ENCODE data around the gene PRPSAP2. TPM values are rescaled to one million over a fixed set of nuclear protein-coding genes. Genes with fewer than 3 reads are reported as not detected.

PRPSAP2 gene
- total RNA-seq, 6 donors from 2014 or later: 16.6 to 39.8 (median 29.2) TPM

DNA sequence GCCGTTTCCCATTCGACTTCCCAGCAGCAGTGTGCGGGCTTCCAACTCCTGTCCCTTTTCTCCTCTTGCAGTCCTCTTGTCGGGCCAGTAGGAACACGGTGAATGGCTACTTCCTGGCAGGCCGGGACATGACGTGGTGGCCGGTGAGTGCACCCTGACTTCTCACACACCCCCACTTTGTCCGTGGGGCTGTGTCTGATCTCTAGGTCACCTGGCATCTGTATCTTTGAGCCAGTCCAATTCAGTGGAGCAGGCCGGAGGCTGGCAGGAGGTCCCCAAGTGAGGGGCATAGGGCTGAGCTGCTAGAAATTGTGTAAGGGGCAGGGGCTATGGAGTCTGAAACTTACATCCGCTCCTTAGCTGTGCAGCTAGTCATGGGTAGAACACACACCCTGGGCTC is 100.7 kb downstream of the PRPSAP2 start:
- Histone ChIP-seq H3K4me3 (no peak overlapping the region), H3K27me3 (no peaks in the 10 kb centered on the region), H3K9me3 (no peaks in the 10 kb centered on the region), H3K36me3 (no peaks in the 10 kb centered on the region), H3K4me1 (peaks cover 0 to 7% (median 1%) of the 10 kb centered on the region in 4 donors), H3K27ac (no peak overlapping the region)
- 80 to 94% methylated on average over 10 to 11 of the region's 11 CpGs for WGBS, 2 donors
- no peak for ATAC-seq (ENCODE audit: low FRiP score in 2 of 2)
- no peak for DNase-seq
- no peak for TF ChIP-seq POLR2AphosphoS5 (IDR thresholded peaks at IDR 0.05)
- no peak for TF ChIP-seq POLR2A (IDR thresholded peaks at IDR 0.05)
- TF ChIP-seq, protein P1, sequence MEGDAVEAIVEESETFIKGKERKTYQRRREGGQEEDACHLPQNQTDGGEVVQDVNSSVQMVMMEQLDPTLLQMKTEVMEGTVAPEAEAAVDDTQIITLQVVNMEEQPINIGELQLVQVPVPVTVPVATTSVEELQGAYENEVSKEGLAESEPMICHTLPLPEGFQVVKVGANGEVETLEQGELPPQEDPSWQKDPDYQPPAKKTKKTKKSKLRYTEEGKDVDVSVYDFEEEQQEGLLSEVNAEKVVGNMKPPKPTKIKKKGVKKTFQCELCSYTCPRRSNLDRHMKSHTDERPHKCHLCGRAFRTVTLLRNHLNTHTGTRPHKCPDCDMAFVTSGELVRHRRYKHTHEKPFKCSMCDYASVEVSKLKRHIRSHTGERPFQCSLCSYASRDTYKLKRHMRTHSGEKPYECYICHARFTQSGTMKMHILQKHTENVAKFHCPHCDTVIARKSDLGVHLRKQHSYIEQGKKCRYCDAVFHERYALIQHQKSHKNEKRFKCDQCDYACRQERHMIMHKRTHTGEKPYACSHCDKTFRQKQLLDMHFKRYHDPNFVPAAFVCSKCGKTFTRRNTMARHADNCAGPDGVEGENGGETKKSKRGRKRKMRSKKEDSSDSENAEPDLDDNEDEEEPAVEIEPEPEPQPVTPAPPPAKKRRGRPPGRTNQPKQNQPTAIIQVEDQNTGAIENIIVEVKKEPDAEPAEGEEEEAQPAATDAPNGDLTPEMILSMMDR (IDR thresholded peaks at IDR 0.05): no peak
- no peak for TF ChIP-seq EP300 (IDR thresholded peaks at IDR 0.05)

DNA sequence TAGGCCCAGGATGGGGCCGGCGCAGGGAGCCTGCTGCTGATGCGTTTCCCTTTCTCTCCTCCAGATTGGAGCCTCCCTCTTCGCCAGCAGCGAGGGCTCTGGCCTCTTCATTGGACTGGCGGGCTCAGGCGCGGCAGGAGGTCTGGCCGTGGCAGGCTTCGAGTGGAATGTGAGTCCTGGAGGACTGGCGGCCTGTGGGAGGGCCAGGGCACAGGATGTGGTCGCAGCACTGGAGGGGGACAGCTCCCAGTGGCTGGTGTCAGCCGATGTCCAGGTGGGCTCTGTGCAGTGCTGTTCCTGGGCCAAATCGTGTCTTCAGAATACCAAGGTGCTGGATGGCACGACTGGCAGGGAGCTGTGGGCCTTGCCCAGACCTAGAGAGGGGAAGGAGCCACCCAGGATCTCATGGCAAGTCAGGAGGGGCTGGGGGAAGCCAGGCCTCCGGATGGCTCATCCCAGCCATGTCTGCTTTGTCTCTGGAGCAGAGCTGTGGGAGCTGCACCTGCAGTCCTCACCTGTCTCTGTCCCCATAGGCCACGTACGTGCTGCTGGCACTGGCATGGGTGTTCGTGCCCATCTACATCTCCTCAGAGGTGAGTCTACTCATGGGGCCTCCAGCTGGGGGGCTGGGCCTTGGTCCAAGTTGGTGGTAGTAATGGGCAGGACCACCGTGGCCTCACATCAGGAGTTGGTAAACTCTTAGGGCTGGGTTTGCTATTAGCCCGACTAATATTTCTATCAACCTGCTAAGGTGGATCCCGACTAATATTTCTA is 101.3 kb downstream of the PRPSAP2 start:
- Histone ChIP-seq H3K27me3 (no peaks in the 10 kb centered on the region), H3K27ac (no peak overlapping the region), H3K36me3 (no peaks in the 10 kb centered on the region), H3K4me1 (peaks cover 0 to 7% (median 1%) of the 10 kb centered on the region in 4 donors), H3K9me3 (no peaks in the 10 kb centered on the region), H3K4me3 (no peak overlapping the region)
- DNase-seq: no peak
- TF ChIP-seq, protein P1 (IDR thresholded peaks at IDR 0.05): no peak
- TF ChIP-seq POLR2A (IDR thresholded peaks at IDR 0.05): no peak
- TF ChIP-seq EP300 (IDR thresholded peaks at IDR 0.05): no peak
- TF ChIP-seq POLR2AphosphoS5 (IDR thresholded peaks at IDR 0.05): no peak
- 81 to 87% methylated on average over 7 to 21 of the region's 22 CpGs for WGBS, 2 donors
- ATAC-seq (ENCODE audit: low FRiP score in 2 of 2): no peak

DNA sequence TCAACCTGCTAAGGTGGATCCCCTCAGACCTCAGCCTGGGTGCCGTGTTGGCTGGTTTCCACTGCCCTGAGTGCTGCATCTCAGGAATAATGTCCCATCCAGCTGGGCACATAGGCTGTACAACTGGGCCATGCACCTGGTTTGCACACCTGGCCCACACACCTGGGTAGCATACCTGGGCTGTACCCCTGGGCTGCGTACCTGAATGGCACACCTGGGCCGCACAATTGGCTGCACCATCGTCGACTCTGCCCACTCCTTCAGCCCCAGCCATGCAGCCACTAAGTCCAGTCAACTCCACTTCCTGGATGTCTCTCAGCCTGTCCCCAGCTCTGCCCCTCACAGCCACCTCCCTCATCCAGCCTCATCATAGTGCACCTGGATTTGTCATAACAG is 101.9 kb downstream of the PRPSAP2 start:
- Histone ChIP-seq H3K27ac (no peak overlapping the region), H3K9me3 (no peaks in the 10 kb centered on the region), H3K4me3 (no peak overlapping the region), H3K4me1 (peaks cover 0 to 7% (median 1%) of the 10 kb centered on the region in 4 donors), H3K27me3 (no peaks in the 10 kb centered on the region), H3K36me3 (no peaks in the 10 kb centered on the region)
- WGBS, 2 donors: 91 to 92% methylated on average over 4 to 5 of the region's 5 CpGs
- no peak for DNase-seq
- TF ChIP-seq POLR2A (IDR thresholded peaks at IDR 0.05) (no peak), POLR2AphosphoS5 (IDR thresholded peaks at IDR 0.05) (no peak), EP300 (IDR thresholded peaks at IDR 0.05) (no peak)
- TF ChIP-seq, protein P1 (IDR thresholded peaks at IDR 0.05): no peak
- ATAC-seq (ENCODE audit: low FRiP score in 2 of 2): no peak

DNA sequence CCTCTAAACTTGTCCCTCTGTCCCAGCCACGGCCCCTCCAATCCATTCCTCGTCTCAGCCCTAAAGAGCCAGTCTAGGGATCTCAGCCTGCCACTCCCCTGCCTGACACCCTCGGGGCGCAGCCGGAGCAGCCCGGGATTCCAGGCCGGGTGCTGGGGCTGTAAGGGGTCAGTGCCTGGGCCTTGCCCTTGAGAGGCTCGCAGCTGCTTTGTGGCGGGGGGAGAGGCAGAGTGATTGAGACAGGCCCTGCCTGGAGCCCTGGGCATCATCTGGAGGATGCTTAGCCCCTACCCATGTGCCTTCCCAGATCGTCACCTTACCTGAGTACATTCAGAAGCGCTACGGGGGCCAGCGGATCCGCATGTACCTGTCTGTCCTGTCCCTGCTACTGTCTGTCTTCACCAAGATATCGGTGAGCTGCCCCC is 102.3 kb downstream of the PRPSAP2 start:
- 88 to 91% methylated on average over 14 to 15 of the region's 15 CpGs for WGBS, 2 donors
- H3K36me3 ChIP-seq: no peaks in the 10 kb centered on the region
- no peak overlapping the region for H3K4me3 ChIP-seq
- TF ChIP-seq, protein P1 (IDR thresholded peaks at IDR 0.05): no peak
- TF ChIP-seq POLR2AphosphoS5 (IDR thresholded peaks at IDR 0.05): no peak
- ATAC-seq (ENCODE audit: low FRiP score in 2 of 2) (no peak), DNase-seq (no peak)
- H3K9me3 ChIP-seq: no peaks in the 10 kb centered on the region
- no peak overlapping the region for H3K27ac ChIP-seq
- H3K27me3 ChIP-seq: no peaks in the 10 kb centered on the region
- H3K4me1 ChIP-seq: peaks cover 0 to 7% (median 1%) of the 10 kb centered on the region in 4 donors

Data from upper lobe of left lung (tissue), 6 donors.